ENCODE measurements around the gene PHLDB2. TPM values are rescaled to one million over a fixed set of nuclear protein-coding genes. Genes with fewer than 3 reads are reported as not detected.

Gene PHLDB2
- total RNA-seq, 1 donor from 2014 or later = 57.2 TPM

DNA sequence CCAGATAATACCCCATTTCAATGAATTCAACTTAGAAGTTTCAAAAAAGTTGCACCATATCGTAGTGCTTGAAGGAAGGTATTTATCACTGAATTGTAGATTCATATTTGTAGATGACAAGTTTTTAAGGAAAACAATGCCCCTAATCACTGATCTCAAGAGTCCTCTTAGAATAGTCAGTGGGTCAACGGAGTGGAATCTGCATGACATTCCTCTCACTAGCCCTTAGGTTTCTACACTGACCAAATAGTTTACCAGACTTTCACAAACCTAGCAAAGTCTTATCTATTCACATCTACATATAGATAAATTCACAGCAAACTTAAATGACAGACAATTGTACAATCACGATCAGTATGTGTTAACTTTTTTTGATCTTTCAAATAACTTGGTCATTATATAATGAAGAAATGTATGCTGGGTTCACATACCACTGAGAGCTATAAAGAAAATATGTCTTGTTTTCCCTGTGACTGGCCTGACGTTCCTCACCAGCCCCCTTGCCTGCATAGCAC lies 35.7 kb upstream of the PHLDB2 start:
- no peak for DNase-seq (ENCODE audit: low read depth)
- no peak for TF ChIP-seq CTCF (IDR thresholded peaks at IDR 0.05; ENCODE audit: insufficient read depth, low read length, poor library complexity, severe bottlenecking)
- Histone ChIP-seq H3K4me3 (ENCODE audit: low read depth, low read length) (no peak overlapping the region), H3K27me3 (ENCODE audit: control insufficient read depth, insufficient read depth, low read length) (no peaks in the 10 kb centered on the region), H3K36me3 (ENCODE audit: control insufficient read depth, insufficient read depth, low read length) (no peaks in the 10 kb centered on the region)

GRCh38 chr3:111824351-111824750 lies 34.7 kb upstream of the PHLDB2 start:
- no peak for DNase-seq (ENCODE audit: low read depth)
- H3K27me3 ChIP-seq (ENCODE audit: control insufficient read depth, insufficient read depth, low read length) = no peaks in the 10 kb centered on the region
- no peak for TF ChIP-seq CTCF (IDR thresholded peaks at IDR 0.05; ENCODE audit: insufficient read depth, low read length, poor library complexity, severe bottlenecking)
- no peak overlapping the region for H3K4me3 ChIP-seq (ENCODE audit: low read depth, low read length)
- H3K36me3 ChIP-seq (ENCODE audit: control insufficient read depth, insufficient read depth, low read length) = no peaks in the 10 kb centered on the region

DNA sequence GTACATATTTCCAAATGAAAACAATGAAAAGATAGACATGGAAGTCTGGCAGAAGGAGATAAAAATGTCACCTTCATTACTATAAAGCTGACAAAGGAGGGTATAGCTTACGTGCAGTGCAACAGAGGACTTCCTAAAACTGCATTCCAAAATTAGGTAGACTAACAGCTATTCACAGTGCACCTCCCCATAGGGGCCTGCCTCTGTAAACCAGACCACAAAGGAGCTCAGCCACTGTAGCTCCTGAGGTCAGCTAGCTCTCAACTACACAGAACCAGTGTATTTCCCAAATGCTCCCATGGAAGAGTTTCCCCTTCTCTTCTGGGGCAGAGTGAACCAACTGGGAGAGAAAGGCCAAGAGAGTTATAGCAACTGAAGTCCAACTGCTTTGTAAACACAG lies 31.2 kb upstream of the PHLDB2 start:
- no peak overlapping the region for H3K4me3 ChIP-seq (ENCODE audit: low read depth, low read length)
- H3K36me3 ChIP-seq (ENCODE audit: control insufficient read depth, insufficient read depth, low read length) = no peaks in the 10 kb centered on the region
- DNase-seq (ENCODE audit: low read depth) = no peak
- TF ChIP-seq CTCF (IDR thresholded peaks at IDR 0.05; ENCODE audit: insufficient read depth, low read length, poor library complexity, severe bottlenecking) = no peak
- no peaks in the 10 kb centered on the region for H3K27me3 ChIP-seq (ENCODE audit: control insufficient read depth, insufficient read depth, low read length)

DNA sequence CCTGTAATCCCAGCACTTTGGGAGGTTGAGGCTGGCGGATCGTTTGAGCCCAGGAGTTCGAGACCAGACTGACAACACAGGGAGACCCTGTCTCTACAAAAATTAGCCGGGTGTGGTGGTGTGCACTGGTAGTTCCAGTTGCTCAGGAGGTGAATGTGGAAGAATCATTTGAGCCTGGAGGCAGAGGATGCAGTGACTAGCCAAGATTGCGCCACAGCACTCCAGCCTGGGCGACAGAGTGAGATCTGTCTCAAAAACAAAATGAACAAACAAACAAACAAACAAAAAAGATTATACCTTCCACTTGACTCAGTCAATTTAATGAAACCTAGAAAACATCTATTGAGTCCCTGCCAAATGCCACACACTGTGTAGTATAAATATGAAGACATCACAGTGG lies 30.5 kb upstream of the PHLDB2 start:
- Histone ChIP-seq H3K4me3 (ENCODE audit: low read depth, low read length) (no peak overlapping the region), H3K36me3 (ENCODE audit: control insufficient read depth, insufficient read depth, low read length) (no peaks in the 10 kb centered on the region), H3K27me3 (ENCODE audit: control insufficient read depth, insufficient read depth, low read length) (no peaks in the 10 kb centered on the region)
- TF ChIP-seq CTCF (IDR thresholded peaks at IDR 0.05; ENCODE audit: insufficient read depth, low read length, poor library complexity, severe bottlenecking) = no peak
- no peak for DNase-seq (ENCODE audit: low read depth)

GRCh38 chr3:111829023-111829422 lies 30.0 kb upstream of the PHLDB2 start:
- Histone ChIP-seq H3K4me3 (ENCODE audit: low read depth, low read length) (no peak overlapping the region), H3K27me3 (ENCODE audit: control insufficient read depth, insufficient read depth, low read length) (no peaks in the 10 kb centered on the region), H3K36me3 (ENCODE audit: control insufficient read depth, insufficient read depth, low read length) (no peaks in the 10 kb centered on the region)
- DNase-seq (ENCODE audit: low read depth) = no peak
- TF ChIP-seq CTCF (IDR thresholded peaks at IDR 0.05; ENCODE audit: insufficient read depth, low read length, poor library complexity, severe bottlenecking) = no peak

DNA sequence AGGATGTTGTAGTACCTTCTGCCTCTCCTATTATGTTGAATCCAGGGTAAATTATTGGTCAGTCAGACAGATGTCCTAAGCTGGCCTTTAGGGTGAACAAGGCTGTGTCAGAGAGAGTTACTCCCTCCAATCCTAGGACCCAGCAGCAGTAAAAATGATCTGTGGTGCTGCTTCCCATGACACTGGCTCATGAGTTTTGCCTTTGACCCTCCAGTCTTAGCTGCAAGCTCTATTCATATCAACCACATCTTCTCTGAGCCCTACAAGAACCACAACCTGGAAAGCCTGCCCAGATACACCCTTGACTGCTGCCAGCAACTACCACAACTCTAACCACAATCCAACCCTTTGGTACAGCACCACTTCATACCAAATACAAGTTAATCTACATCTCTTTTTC lies 27.2 kb upstream of the PHLDB2 start:
- no peaks in the 10 kb centered on the region for H3K36me3 ChIP-seq (ENCODE audit: control insufficient read depth, insufficient read depth, low read length)
- H3K27me3 ChIP-seq (ENCODE audit: control insufficient read depth, insufficient read depth, low read length) = no peaks in the 10 kb centered on the region
- TF ChIP-seq CTCF (IDR thresholded peaks at IDR 0.05; ENCODE audit: insufficient read depth, low read length, poor library complexity, severe bottlenecking) = no peak
- no peak for DNase-seq (ENCODE audit: low read depth)
- H3K4me3 ChIP-seq (ENCODE audit: low read depth, low read length) = no peak overlapping the region
